PFSK-1 (cell line): ENCODE data around the gene ECSCR. TPM values are rescaled to one million over a fixed set of nuclear protein-coding genes. Genes with fewer than 3 reads are reported as not detected.

Experiments used
- FOXP2 ChIP-seq: optimal IDR thresholded peaks from 2 replicates; pipeline ENCODE3; 2011; ENCODE audit warnings: borderline replicate concordance, control low read depth, inconsistent platforms; ENCODE audit not compliant: insufficient read depth; ENCODE audit errors: extremely low read length, extremely low read depth
- POLR2AphosphoS5 ChIP-seq: IDR thresholded peaks from 2 replicates; pipeline ENCODE4 v1.6.1; 2012; ENCODE audit warnings: low read depth, mild to moderate bottlenecking, control low read depth, low read length, moderate library complexity
- SIN3A ChIP-seq: IDR thresholded peaks from 2 replicates; pipeline ENCODE4 v1.6.1; 2012; ENCODE audit warnings: mild to moderate bottlenecking, low read length, moderate library complexity, borderline replicate concordance; ENCODE audit not compliant: insufficient read depth
- TAF1 ChIP-seq: IDR thresholded peaks from 2 replicates; pipeline ENCODE4 v1.6.1; 2012; ENCODE audit warnings: low read length, control low read depth, borderline replicate concordance; ENCODE audit not compliant: insufficient read depth
- polyA plus RNA-seq: library from polyadenylated mRNA; unstranded; fragments of >200 nt; gene quantifications from one replicate; pipeline ENCODE4 v1.2.1, GENCODE V29; 2012; ENCODE audit warnings: low read depth, missing spikeins; ENCODE audit not compliant: insufficient read length
- TF ChIP-seq, protein P1 (sequence below), 2 experiments: IDR thresholded peaks; 2 replicates each; pipeline versions ENCODE4 v1.6.1 to v1.8.0; 2011 to 2012; ENCODE audit warnings: low read depth in 2 of 2, low read length in 2 of 2, control low read depth in 1 of 2, inconsistent platforms in 1 of 2, mild to moderate bottlenecking in 1 of 2, moderate library complexity in 1 of 2; ENCODE audit not compliant: insufficient read depth in 1 of 2

ECSCR gene
- 0.55 TPM for polyA plus RNA-seq

DNA sequence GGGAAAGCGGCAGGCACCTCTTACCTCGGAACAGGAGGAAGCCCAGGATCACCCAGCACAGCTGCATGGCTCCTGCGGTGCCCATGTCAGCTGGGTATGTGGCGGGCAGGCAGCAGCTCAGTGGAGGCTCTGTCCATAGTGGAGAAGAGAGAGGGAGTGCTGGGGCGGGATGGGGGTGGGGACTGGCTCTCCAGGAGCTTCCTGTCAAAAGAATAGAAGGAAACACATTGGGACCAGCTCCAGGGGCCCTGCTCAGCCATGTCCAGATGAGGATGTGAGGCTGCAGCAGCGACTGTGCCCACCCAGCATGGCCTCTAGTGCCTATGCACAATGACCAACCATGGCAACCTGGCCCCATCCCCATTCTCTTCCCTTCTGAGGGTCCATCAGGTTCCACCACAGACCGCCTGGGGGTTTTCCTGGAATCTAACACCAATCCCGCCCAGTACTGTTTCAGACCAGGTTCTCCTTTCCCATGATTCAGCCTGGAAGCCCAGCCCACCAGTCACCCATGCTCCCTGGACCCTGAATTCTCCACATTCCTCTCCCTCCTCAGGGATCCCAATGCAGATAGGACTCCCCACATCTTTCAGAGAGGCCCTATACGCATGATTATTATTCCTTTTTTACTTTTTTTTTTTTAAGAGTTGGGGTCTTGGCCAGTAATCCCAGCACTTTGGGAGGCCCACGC lies at the start of gene ECSCR:
Gene ECSCR, minus strand, starts transcription at position 158 of the 691 bp plus-strand sequence. Its CDS starts 73 bp downstream, at position 85.
- TF ChIP-seq, protein P1, sequence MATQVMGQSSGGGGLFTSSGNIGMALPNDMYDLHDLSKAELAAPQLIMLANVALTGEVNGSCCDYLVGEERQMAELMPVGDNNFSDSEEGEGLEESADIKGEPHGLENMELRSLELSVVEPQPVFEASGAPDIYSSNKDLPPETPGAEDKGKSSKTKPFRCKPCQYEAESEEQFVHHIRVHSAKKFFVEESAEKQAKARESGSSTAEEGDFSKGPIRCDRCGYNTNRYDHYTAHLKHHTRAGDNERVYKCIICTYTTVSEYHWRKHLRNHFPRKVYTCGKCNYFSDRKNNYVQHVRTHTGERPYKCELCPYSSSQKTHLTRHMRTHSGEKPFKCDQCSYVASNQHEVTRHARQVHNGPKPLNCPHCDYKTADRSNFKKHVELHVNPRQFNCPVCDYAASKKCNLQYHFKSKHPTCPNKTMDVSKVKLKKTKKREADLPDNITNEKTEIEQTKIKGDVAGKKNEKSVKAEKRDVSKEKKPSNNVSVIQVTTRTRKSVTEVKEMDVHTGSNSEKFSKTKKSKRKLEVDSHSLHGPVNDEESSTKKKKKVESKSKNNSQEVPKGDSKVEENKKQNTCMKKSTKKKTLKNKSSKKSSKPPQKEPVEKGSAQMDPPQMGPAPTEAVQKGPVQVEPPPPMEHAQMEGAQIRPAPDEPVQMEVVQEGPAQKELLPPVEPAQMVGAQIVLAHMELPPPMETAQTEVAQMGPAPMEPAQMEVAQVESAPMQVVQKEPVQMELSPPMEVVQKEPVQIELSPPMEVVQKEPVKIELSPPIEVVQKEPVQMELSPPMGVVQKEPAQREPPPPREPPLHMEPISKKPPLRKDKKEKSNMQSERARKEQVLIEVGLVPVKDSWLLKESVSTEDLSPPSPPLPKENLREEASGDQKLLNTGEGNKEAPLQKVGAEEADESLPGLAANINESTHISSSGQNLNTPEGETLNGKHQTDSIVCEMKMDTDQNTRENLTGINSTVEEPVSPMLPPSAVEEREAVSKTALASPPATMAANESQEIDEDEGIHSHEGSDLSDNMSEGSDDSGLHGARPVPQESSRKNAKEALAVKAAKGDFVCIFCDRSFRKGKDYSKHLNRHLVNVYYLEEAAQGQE (IDR thresholded peaks at IDR 0.05; ENCODE audit: insufficient read depth in 1 of 2, low read depth in 2 of 2, low read length in 2 of 2), result no peak; a peak in 1 of 4 replicates
- TF ChIP-seq POLR2AphosphoS5, result no peak
- TF ChIP-seq FOXP2, result no peak
- no peak for TF ChIP-seq TAF1
- TF ChIP-seq SIN3A, result no peak

DNA sequence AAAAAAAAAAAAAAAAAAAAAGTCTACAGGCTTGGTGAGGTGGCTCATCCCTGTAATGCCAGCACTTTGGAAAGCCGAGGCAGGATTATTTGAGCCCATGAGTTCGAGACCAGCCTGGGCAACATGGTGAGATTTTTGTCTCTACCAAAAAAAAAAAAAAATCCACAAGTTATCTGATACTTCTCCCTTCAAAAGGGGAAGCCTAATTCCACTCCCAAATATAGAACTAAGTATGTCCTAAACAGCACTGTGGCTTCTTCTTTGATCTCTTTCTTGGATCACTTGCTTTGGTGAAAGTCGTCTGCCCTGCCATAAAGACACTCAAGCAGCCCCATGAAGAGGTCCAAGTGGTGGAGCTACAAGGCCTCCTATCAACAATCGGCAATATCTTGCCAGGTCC lies 38.8 kb upstream of the ECSCR start:
- TF ChIP-seq, protein P1 (IDR thresholded peaks at IDR 0.05; ENCODE audit: insufficient read depth in 1 of 2, low read depth in 2 of 2, low read length in 2 of 2), result no peak
- TF ChIP-seq POLR2AphosphoS5 (no peak), SIN3A (no peak), TAF1 (no peak), FOXP2 (no peak)

DNA sequence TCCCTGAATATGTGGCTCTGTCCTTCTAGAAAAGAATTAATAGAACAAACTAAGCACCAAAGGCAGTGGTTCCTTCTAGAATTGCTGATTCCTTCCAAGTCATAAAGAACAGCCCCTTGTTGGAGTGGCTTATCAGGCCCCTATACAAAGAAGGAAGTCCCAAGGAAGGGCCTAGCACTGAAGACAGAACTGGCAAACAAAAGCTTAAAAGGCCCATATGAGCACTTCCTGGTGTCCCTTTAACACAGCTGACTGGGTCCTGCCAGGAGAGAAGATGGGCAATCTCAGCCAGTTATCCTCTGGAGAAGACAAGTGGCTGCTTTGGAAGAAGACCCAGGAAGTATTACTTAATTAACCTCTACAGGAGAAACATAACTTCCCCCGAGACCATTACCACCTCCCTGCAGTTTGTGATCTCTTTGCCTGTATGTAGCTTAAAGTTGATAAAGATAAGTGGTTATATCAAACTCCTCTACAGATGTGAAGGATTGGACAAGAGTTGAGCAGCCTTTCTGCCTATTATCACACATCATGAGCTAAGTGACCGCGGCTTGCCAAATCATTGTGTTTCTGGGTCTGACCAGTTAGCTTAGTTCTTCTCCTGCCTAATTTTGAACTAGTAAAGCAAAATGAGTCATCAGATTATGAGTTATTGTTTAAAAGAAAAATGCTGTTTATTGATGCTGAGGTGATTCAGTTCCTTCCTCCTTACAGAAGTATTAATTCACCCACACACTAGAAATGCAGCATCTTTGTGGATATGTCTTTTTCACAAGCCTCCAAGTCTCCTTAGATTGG lies 33.3 kb upstream of the ECSCR start:
- TF ChIP-seq SIN3A (no peak), TAF1 (no peak), POLR2AphosphoS5 (no peak), FOXP2 (no peak)
- TF ChIP-seq, protein P1 (IDR thresholded peaks at IDR 0.05; ENCODE audit: insufficient read depth in 1 of 2, low read depth in 2 of 2, low read length in 2 of 2), result no peak

DNA sequence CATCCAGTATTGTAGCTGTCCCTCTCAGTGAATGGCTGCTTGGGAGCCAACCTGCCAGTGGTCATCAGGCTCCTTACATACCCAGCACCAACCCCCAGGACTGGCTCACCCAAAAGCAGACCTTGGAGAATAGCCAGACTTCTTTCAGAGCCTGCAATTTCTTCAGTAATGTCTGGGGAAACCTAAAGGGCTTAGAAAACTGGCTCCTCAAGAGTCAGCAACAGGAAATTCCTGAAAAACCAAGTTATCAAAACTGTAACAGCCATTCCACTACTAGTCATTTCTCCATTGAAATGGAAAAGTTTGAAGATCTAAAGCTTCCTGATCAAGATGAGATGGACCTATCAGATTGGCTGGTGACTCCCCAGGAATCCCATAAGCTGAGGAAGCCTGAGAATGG lies 32.3 kb upstream of the ECSCR start:
- TF ChIP-seq FOXP2, result no peak
- TF ChIP-seq POLR2AphosphoS5, result no peak
- no peak for TF ChIP-seq TAF1
- TF ChIP-seq, protein P1 (IDR thresholded peaks at IDR 0.05; ENCODE audit: insufficient read depth in 1 of 2, low read depth in 2 of 2, low read length in 2 of 2), result no peak
- TF ChIP-seq SIN3A, result no peak
